Endothelial cell (in vitro differentiated cells): Measurements from ENCODE around the gene LRRC14B. TPM values are rescaled to one million over a fixed set of nuclear protein-coding genes. Genes with fewer than 3 reads are reported as not detected.

Experiments used
- DNase-seq: peaks from one replicate; pipeline ENCODE4 v3.0.0; 2021; ENCODE audit warnings: low spot score
- H3K27ac Mint-ChIP-seq: one replicate; pipeline ENCODE4 v1.8.0; 2021; ENCODE audit warnings: mixed read lengths, inconsistent platforms; ENCODE audit not compliant: unreplicated experiment
- H3K27me3 Mint-ChIP-seq: one replicate; pipeline ENCODE4 v1.8.0; 2021; ENCODE audit warnings: mild to moderate bottlenecking, moderate library complexity, mixed read lengths, inconsistent platforms; ENCODE audit not compliant: unreplicated experiment
- H3K36me3 Mint-ChIP-seq: one replicate; pipeline ENCODE4 v1.8.0; 2021; ENCODE audit warnings: mild to moderate bottlenecking, low read depth, mixed read lengths, inconsistent platforms; ENCODE audit not compliant: unreplicated experiment
- H3K4me1 Mint-ChIP-seq: one replicate; pipeline ENCODE4 v1.8.0; 2021; ENCODE audit warnings: mild to moderate bottlenecking, mixed read lengths, inconsistent platforms; ENCODE audit not compliant: unreplicated experiment
- H3K4me3 Mint-ChIP-seq: one replicate; pipeline ENCODE4 v1.8.0; 2021; ENCODE audit warnings: mild to moderate bottlenecking, mixed read lengths, inconsistent platforms; ENCODE audit not compliant: unreplicated experiment
- H3K9me3 Mint-ChIP-seq: one replicate; pipeline ENCODE4 v1.8.0; 2021; ENCODE audit warnings: mixed read lengths, inconsistent platforms; ENCODE audit not compliant: unreplicated experiment
- CTCF ChIP-seq: fragments of 200-600 bp; sonication (generic); IDR thresholded peaks from one replicate; pipeline ENCODE4 v1.5.0; 2021; ENCODE audit warnings: antibody characterized with exemption; ENCODE audit not compliant: unreplicated experiment
- total RNA-seq: library from RNA; stranded (reverse); fragmentation: NEBNext Ultra II Directional; extraction: Animal tissue kit (Norgen Biotek cat#: 25700); gene quantifications from one replicate; pipeline ENCODE4 v1.2.1, GENCODE V29; 2021; ENCODE audit not compliant: unreplicated experiment

The LRRC14B gene
- total RNA-seq, 1 donor from 2014 or later: not detected

GRCh38 chr5:199950-200645, 8.8 kb downstream of the LRRC14B start:
- Mint-ChIP-seq H3K36me3 (peaks cover 11% of the 10 kb centered on the region), H3K27me3 (peaks cover 1% of the 10 kb centered on the region), H3K4me1 (peaks cover 3% of the 10 kb centered on the region), H3K4me3 (no peak overlapping the region), H3K9me3 (no peaks in the 10 kb centered on the region), H3K27ac (no peak overlapping the region)
- TF ChIP-seq CTCF: no peak
- DNase-seq: no peak

DNA sequence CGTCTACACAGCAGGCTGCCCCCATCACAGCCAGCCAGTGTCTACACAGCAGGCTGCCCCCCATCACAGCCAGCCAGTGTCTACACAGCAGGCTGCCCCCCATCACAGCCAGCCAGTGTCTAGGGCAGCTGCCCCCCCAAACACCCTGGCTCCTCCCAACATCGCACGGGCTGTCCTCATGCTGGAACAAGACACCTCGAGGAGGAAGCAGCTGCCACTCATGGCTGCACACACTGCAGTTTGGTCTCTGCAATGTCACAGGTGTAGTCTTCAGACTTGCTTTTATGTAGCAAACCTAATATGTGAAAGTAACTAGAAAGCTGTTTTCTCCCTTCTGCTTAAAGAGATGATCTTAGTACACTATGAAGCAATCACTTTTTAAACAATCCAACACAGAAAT, 9.7 kb downstream of the LRRC14B start:
- H3K27ac Mint-ChIP-seq: no peak overlapping the region
- TF ChIP-seq CTCF: no peak
- H3K4me1 Mint-ChIP-seq: peaks cover 3% of the 10 kb centered on the region
- H3K36me3 Mint-ChIP-seq: peaks cover 11% of the 10 kb centered on the region
- H3K27me3 Mint-ChIP-seq: peaks cover 1% of the 10 kb centered on the region
- H3K4me3 Mint-ChIP-seq: no peak overlapping the region
- no peak for DNase-seq
- H3K9me3 Mint-ChIP-seq: no peaks in the 10 kb centered on the region

DNA sequence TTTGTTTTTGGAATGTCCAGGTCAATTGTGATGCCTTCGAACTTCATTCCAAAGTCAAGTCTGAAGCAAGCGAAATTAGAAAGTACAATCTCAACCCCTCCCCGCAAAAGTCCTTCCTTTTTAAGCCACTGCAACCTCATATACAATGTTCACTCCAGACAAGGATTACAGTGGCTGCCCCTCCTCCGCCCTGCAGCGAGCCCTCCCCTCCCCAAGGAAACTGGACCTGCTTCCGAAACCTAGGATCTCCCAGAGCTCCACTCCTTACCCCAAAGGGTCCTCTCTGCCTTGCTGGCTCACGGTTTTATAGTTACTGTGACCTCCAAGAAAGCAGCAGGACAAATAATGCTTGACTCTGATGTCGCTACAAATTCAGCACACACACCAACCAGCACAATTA, 10.4 kb downstream of the LRRC14B start:
- H3K27ac Mint-ChIP-seq: no peak overlapping the region
- H3K4me1 Mint-ChIP-seq: peaks cover 3% of the 10 kb centered on the region
- H3K9me3 Mint-ChIP-seq: no peaks in the 10 kb centered on the region
- DNase-seq: no peak
- peaks cover 1% of the 10 kb centered on the region for H3K27me3 Mint-ChIP-seq
- TF ChIP-seq CTCF: no peak
- peaks cover 12% of the 10 kb centered on the region for H3K36me3 Mint-ChIP-seq
- H3K4me3 Mint-ChIP-seq: no peak overlapping the region

- Mint-ChIP-seq H3K9me3 (no peaks in the 10 kb centered on the region), H3K36me3 (peaks cover 15% of the 10 kb centered on the region), H3K27me3 (peaks cover 1% of the 10 kb centered on the region), H3K4me3 (peak overlapping the region; percentile 53), H3K27ac (no peak overlapping the region), H3K4me1 (peaks cover 3% of the 10 kb centered on the region)
- no peak for TF ChIP-seq CTCF
- no peak for DNase-seq
Observed at GRCh38 chr5:203246-203930, 12.1 kb downstream of the LRRC14B start.

DNA sequence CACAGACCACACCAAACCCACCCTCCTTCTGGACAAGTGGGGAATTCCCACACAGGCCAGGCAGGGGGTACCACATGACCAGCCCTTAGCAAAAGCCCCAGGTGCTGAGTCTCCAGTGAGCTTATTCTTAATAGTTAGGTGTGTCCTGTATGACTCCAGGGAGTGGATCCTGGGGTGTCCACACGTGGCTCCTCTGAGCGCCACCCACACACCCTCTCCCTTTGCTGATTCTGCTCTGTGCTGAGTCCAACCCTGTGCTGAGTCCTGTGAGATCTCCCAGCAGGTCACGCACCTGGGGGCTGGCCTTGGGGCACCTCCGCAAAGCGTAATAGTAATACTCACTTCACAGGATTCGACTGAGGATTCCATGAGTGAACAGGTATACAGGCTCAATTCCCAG, 12.7 kb downstream of the LRRC14B start:
- Mint-ChIP-seq H3K27me3 (peaks cover 3% of the 10 kb centered on the region), H3K27ac (no peak overlapping the region), H3K4me3 (no peak overlapping the region), H3K36me3 (peaks cover 15% of the 10 kb centered on the region), H3K4me1 (peaks cover 3% of the 10 kb centered on the region), H3K9me3 (no peaks in the 10 kb centered on the region)
- no peak for DNase-seq
- no peak for TF ChIP-seq CTCF
